HG02623 (cell line): ENCODE measurements around the gene SGCB.
"Not testable (repeated sequence)": the region's sequence is repeated elsewhere in the genome, so short reads cannot be mapped to it uniquely, and the experiment has no call there.

Experiments used
- ATAC-seq: cut with Tn5 transposase; IDR thresholded peaks from one replicate; pipeline ENCODE4 v1.9.1; 2021; ENCODE audit warnings: moderate library complexity; ENCODE audit not compliant: unreplicated experiment

The SGCB gene, protein sequence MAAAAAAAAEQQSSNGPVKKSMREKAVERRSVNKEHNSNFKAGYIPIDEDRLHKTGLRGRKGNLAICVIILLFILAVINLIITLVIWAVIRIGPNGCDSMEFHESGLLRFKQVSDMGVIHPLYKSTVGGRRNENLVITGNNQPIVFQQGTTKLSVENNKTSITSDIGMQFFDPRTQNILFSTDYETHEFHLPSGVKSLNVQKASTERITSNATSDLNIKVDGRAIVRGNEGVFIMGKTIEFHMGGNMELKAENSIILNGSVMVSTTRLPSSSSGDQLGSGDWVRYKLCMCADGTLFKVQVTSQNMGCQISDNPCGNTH

DNA sequence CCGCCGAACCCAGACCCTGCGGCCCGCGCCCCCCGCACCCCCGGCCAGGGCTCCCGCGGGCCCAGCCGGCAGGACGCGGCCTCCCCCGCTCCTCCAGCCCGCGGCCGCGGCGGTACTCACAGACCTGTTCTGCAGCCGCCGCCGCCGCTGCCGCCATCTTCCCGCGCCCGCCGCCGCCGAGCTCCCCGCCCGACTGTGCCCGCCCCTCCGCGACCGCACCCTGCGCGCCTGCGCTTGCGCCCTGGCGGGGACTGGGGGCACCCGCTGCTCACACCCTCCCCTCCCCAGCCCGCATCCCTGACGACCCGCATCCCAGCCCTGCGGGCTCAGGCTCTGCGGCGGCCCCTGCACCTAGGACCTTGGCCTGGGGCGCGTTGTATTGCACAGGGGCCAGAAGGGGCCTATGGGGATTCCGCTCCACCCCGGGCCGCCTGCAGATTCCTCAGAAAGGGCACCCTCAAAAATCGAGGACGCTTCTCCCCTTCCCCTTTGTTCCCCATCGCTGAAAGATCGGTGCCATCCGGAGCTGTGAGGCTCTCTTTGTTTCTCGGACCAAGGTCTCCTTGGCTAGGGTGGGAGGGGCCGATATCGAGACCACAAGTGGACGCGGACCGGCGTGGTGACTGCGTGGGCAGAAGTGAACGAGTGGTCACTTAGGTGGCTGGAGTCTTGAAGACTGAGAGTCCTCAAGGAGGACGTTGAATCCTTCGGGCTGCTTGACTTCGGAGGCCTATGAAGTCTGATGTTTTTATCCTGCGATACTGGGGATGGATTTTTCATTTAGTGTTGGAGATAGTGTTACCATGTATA lies at the start of gene SGCB:
SGCB (minus strand) TSS at position 197 of the 810 bp plus-strand sequence; CDS start at position 157, 40 bp downstream.
- ATAC-seq: peak; percentile 92

DNA sequence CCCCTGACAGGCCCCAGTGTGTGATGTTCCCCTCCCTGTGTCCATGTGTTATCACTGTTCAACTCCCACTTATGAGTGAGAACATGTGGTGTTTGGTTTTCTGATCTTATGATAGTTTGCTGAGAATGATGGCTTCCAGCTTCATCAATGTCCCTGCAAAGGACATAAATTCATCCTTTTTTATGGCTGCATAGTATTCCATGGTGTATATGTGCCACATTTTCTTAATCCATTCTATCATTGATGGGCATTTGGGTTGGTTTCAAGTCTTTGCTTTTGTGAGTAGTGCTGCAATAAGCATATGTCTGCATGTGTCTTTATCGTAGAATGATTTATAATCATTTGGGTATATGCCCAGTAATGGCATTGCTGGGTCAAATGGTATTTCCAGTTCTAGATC lies 48.3 kb upstream of the SGCB start:
- ATAC-seq: not testable (repeated sequence)

DNA sequence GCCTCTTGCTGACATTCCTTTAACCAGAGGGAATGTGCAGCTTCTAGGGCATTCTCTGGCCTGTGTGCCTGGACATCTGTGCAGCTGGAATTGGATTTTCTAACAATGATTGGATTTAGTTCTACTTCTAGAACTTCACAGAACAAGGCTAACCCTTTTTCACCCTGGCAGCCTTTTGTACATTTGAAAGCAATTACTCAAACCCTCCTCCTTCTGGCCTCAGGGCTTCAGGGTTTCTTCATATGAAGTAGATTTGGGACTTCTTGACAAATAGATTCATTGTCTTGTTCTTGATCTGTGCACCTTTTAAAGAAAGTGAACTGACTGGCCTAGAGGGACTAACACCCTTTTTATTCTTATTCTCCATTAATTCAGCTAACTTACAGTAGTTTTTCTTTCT lies 43.1 kb upstream of the SGCB start:
- no peak for ATAC-seq

DNA sequence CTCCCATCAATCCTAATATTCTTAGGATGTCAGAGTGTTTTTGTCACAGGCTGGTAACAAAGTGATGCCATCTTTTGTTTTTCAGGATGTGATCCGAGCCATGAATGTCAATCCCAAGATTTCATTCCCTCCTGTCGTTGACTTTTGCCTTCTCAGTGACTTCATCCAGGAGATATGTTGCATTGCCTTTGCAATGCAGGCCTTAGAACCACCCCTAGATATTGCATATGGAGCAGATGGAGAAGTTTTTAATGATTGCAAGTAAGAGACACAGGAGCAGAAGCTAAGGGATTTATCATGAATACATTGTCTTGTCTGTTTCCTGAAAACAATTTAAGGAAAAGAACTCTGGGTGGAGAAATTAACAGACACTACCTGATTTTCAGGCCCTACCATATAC lies 41.6 kb upstream of the SGCB start:
- ATAC-seq: no peak

DNA sequence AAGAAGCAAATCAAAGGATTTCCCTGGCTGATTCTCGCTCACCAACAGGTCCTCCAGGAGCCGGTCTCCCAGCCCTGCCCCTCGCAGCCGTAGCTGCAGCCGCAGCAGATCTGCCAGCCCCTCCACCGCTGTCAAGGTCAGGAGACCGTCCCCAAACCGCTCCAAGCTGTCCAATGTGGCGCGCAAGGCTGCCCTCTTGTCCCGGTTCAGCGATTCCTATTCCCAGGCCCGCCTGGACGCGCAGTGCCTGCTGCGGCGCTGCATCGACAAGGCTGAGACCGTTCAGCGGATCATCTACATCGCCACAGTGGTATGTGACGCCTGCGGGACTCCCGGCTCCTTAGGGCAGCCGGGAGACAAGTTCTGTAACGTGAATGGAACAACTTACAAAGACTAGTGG lies 38.6 kb upstream of the SGCB start:
- no peak for ATAC-seq

DNA sequence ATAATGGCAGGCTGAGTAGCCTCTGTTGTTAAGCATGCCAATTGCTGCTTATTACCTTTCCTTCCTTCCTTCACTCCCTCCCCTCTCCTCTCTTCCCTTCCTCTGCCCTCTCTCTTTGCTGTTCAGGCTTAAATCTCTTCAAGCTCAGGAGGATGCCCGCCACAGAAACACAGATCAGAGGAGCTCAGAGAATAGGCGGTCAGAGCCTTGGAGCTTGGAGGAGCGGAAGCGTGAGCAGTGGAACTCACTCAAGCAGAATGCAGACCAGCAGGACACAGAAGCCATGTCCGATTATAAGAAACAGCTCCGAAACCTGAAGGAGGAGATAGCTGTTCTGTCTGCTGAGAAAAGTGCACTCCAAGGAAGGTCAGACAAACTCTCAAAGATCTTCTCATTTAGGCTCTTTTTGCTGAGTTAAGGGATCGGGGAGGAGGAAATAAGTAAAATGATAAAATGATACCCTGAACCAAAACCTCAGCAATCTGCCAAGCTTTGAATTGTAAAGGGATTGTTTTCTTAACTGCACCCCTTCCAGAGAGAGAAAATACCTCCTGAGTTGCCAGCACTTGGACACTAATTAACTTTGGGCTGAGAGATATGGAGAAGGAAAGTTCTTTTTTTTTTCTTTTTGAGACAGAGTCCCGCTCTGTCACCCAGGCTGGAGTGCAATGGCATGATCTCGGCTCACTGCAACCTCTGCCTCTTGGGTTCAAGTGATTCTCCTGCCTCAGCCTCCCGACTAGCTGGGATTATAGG lies 33.9 kb upstream of the SGCB start:
- ATAC-seq: no peak

DNA sequence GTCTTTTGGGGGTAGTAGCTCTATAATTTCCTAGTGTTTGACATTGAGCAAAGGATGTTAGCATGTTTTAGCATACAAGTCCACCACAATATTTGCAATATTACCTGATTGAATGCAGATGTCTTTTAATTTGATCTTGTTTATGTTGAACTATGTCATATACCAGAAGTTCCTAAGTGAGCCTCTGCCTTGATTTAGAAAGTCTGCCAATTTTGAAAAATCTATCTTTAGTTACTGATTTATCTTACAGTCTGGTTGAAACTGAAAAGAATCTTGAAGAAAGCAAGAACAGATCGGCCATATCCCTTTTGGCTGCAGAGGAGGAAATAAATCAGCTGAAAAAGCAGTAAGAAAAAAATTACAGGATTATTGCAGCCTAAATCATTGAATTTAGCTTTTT lies 31.5 kb upstream of the SGCB start:
- ATAC-seq: no peak

DNA sequence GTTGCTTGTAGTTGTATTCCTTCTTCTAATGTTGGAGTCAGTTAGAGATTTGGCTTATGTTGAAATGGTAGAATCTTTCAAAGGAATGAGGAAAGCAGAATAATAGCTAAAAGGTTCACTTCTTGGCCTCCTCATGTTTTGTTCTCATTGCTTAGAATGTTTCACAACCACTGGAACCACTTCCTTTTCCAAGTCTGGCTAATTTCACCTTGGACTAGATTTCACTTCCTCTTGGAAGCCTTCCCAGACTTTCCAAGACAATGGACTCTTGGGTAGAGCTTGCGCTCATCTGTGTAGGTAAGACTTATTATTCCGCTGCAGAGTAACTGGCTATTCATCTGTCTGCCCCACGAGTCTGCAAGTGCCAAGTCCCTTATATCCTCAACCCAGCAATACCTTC lies 21.3 kb upstream of the SGCB start:
- no peak for ATAC-seq

DNA sequence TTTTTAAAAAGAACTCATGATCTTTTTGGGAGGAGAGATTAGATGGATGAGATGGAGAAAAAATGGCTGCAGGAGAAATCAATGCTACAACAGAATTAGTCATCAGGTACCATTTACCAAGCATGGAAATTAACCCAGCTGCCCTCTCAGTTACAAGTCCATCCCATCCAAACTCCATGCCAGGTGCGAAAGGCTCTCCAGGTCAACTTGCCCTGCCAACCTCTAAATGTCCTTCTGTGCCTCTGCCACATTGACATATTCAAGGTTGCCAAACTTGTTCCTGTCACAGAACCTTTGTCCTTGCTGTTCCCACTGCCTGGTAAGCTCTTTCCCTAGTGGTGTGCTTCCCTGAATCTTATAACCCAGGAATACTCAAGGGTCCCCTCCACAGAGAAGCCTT lies 20.2 kb upstream of the SGCB start:
- ATAC-seq: no peak

DNA sequence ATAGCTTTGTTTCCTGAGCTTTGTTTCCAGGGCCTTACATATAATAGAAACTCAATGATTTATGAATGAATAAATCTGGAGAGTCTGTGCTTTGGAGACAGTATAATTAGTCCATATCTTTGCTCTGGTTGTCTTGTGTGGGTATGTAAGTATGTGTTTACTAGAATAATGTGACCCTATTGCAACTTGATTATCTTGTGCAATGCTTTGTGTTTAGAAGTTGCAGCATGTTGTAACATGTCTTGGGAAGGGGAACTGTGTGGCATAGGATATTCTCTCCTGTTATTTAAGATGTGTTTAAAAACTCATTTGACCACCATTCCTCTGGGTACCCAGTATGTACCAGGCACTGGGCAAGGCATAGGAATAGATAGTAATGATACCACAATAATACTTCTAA lies 19.1 kb upstream of the SGCB start:
- no peak for ATAC-seq

DNA sequence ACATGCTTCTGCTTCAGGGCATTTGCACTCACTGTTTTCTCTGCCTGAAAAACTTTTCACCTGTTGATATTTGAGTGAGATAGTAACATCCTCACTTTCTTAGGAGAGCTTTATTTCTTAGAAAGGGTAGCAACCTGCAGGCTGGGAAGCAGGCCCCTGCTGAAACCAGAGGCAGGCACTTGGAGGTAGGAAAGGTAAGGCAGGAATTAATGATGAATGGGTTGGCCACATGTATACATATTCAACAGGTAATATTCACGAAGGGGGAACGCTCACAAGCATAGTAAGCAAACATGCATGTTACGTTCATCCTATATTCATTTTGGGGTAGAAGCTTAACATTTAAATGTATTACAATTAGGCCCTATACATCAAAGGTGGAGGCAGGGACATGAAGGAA lies 16.2 kb upstream of the SGCB start:
- ATAC-seq: no peak

DNA sequence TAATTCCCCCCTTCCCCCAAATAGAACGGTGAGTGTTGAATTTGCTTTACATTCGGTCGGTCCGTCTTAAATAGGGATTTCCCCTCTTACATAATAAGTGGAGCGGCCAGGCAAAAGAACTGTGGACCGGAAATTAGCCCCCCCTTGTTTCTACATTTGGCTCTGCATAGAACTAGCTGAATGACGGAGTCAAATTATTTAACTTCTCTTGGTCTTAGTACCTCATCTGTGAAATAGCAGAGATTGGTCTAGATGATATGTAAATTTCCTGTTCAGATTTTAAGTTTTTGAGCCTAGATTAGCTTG lies 14.3 kb upstream of the SGCB start:
- no peak for ATAC-seq

DNA sequence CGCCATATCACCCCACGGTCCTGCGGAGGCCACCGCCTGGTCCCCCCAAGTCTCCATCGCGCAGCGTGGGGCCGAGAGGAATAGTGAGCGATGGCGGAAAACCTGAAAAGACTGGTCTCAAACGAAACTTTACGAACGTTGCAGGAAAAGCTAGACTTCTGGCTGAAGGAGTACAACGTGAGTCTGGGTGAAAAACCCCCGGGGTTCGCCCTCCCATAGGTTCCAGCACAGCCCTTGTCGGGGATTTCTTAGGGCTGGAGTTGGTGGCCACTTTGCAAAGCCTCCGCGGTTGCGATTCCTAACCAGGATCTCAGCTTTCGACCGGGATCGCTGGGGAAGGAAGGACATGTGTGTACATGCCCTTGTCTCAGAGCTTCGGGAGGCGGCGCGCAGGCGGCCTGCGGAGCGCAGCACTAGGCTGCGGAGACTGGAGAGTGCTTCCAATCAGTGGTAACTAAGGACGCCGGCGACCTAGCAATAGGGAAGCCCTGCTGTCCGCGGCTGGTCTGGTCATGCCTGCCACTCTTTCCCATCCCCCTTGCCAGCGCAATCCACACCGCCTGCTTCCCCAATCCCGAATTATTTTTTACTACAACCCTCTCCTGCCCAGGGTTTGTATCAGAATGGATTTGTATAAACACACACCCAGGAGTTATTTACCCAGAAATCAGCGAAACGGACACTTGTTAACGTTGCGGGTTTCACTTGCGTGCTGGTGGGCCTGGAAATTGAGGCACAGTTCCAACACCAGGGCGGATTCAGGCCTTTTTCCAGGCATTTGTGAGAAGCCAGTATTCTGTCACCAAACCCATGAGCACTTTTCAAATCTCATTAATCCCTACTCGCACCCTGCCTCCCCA lies 13.7 kb upstream of the SGCB start:
- peak; percentile 44 for ATAC-seq

DNA sequence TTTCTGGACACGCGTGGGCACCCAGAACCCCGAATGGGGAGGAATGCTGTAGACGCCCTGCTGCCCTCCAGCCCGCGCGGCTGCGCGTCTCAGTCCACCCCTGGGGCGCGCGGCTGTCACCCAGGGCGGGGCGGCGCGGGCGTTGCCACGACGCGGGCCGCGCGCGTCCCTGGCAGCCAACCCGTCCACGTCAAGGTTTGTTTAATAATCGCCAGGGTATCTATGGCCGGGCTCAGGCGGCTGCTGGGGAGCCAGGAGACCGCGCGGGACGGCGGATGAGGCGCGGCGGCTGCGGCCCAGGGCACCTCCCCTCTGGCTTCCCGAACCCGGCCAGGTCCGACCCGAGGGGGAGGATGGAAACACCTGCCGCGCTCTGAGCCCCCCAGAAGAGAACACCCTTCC lies 13.1 kb upstream of the SGCB start, which contains the start of gene SPATA18:
SPATA18 (plus strand) TSS at position 92 of the 402 bp plus-strand sequence. CDS start 401 bp downstream, outside the sequence.
- peak; percentile 34 for ATAC-seq

DNA sequence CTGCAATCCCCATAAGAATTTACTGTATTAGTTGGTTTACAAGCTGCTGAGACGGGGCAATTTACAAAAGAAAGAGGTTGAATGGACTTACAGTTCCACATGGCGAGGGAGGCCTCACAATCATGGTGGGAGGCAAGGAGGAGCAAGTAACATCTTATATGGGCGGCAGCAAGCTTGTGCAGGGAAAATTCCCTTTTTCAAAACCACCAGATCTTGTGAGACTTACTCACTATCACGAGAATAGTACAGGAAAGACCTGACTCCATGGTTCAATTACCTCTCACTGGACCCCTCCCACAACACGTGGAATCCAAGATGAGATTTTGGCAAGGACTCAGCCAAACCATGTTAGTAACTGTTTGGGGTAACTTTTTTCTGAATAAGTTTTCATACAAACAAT lies 11.2 kb upstream of the SGCB start:
- no peak for ATAC-seq

DNA sequence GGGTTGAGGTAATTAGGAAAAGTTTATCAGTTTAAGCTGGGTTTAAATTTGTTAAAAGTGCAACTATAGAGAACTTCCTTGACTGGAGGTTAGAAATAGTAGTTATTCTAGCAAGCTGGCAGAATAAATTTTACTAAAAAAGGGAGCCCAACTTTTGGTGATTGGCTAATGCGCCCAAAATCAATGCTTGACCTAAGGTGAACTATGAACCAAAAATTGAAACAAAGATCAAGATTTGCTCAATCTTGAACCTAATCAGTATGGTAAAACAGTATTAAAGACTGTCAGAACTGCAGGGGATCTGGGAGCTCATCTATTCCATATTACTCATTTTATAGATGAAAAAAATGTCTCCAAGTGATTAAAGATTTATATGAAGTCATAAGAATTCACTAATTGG lies 6.9 kb upstream of the SGCB start:
- no peak for ATAC-seq

DNA sequence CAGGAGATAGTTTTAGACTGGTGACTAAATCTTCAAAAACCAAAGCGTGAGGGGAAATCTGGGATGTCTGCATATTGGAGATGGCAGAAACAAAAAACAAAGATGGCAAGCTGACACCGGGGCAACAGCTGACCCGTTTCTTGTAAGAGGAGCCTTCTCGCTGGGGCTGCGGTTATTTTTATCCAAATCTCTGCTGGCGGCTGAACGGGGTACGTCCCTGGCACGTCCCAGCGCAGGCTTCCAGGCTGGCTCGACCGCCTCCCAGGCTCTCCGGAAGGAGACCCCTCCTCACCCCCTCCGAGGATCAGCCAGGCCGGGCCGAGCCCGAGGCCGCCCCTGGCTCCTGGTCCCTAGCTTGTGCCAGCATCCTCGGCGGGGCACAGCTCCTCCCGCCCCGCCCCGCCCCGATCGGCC lies 403 bp downstream of the SGCB start:
- ATAC-seq: peak; percentile 56

DNA sequence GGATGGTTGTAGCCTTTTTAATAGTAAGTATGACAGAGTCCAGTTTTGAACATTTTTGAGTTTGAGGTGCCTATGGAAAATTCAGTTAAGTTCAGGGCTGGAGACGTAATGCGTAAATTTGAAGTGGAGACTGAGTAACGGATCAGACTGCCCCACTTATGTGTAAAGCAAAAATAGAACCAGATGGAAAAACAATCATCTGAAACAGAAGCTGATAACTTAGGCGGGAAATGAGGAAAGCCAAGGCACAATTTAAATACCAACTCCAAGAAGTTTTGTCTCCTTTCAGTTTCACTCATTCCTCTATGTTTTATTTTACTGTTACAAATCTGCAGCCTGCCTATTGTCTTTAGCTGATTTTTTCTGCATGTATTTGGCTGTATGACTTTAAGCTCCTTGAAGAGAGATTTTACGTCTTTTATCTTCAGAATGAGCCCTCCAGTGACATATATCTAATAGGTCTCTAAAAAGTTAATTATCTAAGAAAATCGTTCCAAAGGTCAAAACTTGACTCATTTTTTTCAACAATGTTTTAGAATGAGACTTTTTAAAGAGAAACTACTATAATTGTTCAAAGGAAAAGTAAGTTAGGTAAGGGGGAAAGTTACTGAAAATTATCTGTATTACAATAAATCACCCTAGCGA lies 1.1 kb downstream of the SGCB start:
- no peak for ATAC-seq

DNA sequence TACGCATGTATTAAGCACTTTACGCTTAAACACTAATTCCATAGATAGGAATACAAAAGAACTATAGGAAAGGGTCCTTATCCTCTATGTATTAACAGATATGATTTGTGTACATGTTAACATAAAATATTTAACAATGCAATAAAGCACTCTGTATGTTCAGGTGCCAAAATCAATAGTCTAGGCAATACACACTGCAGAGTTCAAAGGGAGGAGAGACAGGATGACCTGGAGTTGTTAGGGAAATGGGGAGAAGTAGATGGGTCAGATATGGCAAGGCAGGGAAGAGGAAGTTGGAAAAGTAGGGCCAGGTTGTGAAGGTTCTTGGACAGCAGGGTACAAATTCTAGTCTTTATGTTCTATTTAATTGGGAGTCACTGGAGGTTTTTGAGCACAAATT lies 2.9 kb downstream of the SGCB start:
- ATAC-seq: no peak

DNA sequence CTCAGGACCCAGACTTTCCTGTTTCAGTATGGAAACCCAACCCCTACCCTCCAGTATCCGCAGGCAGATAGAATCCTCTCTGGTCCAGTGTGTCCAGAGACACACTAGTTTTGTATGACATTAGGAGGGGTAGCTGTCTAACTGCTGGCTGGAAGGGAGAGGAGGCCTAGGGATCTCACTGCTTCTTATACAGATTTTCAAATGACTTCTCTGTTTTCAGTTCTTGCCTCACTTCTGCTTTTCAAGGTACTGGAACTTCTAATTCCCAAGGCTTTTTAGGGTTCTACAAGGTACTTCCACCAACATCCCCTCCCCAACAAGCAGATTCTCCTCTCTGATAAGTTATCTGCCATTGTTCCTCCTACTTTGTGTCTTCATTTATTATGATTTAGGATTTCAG lies 6.1 kb downstream of the SGCB start:
- no peak for ATAC-seq
